CD4-positive, CD25-positive, alpha-beta regulatory T cell (primary cell): ENCODE data around the gene MICAL3. TPM values are rescaled to one million over a fixed set of nuclear protein-coding genes. Genes with fewer than 3 reads are reported as not detected.

Experiments used
- ATAC-seq, 2 donors: fragments of 150-1000 bp; cut with Tn5 transposase; one replicate each; pipeline ENCODE4 v1.10.0; 2021; ENCODE audit warnings: low read depth in 2 of 2, moderate number of reproducible peaks in 2 of 2, moderate library complexity in 1 of 2
- DNase-seq, 3 donors: peaks; one replicate each; pipeline versions ENCODE4 v3.0.0 to v3.0.0-alpha.2; 2012 to 2022; ENCODE audit warnings: mixed read lengths in 1 of 3
- H3K27ac ChIP-seq: one replicate; pipeline ENCODE4 v1.7.0; 2013; ENCODE audit warnings: mild to moderate bottlenecking, low read length; ENCODE audit not compliant: insufficient read depth, poor library complexity, severe bottlenecking
- H3K27me3 ChIP-seq: one replicate; pipeline ENCODE4 v1.7.0; 2013; ENCODE audit warnings: low read length; ENCODE audit not compliant: control insufficient read depth, insufficient read depth
- H3K36me3 ChIP-seq: one replicate; pipeline ENCODE4 v1.7.0; 2013; ENCODE audit warnings: mild to moderate bottlenecking, low read length, moderate library complexity; ENCODE audit not compliant: control insufficient read depth, insufficient read depth
- H3K4me1 ChIP-seq: 2 replicates; pipeline ENCODE4 v1.7.0; 2013; ENCODE audit warnings: mild to moderate bottlenecking, low read length; ENCODE audit not compliant: insufficient read depth, control insufficient read depth, poor library complexity, severe bottlenecking
- H3K4me3 ChIP-seq: one replicate; pipeline ENCODE4 v1.7.0; 2013; ENCODE audit warnings: low read depth, mild to moderate bottlenecking, low read length, moderate library complexity
- H3K9me3 ChIP-seq, 2 experiments: 1 replicate in 1 of 2; 2 replicates in 1 of 2; pipeline ENCODE4 v1.7.0; 2013; ENCODE audit warnings: low read length in 2 of 2, mild to moderate bottlenecking in 1 of 2, moderate library complexity in 1 of 2; ENCODE audit not compliant: control insufficient read depth in 2 of 2
- H3K27ac Mint-ChIP-seq, 3 donors: one replicate each; pipeline ENCODE4 v1.8.0; 2020 to 2022; ENCODE audit warnings: mild to moderate bottlenecking in 3 of 3, mixed read lengths in 3 of 3, moderate library complexity in 2 of 3
- H3K27me3 Mint-ChIP-seq: one replicate; pipeline ENCODE4 v1.8.0; 2022; ENCODE audit warnings: mild to moderate bottlenecking, mixed read lengths
- H3K36me3 Mint-ChIP-seq: one replicate; pipeline ENCODE4 v1.8.0; 2020; ENCODE audit warnings: mixed read lengths
- H3K4me1 Mint-ChIP-seq, 4 donors: one replicate each; pipeline ENCODE4 v1.8.0; 2020 to 2022; ENCODE audit warnings: mixed read lengths in 4 of 4, mild to moderate bottlenecking in 1 of 4
- H3K4me3 Mint-ChIP-seq, 4 donors: one replicate each; pipeline ENCODE4 v1.8.0; 2020 to 2022; ENCODE audit warnings: mild to moderate bottlenecking in 4 of 4, mixed read lengths in 4 of 4, moderate library complexity in 3 of 4
- H3K9me3 Mint-ChIP-seq, 7 donors: one replicate each; pipeline ENCODE4 v1.8.0; 2020 to 2022; ENCODE audit warnings: mixed read lengths in 7 of 7, mild to moderate bottlenecking in 3 of 7, moderate library complexity in 2 of 7
- polyA plus RNA-seq, 4 donors: library from polyadenylated mRNA; unstranded; fragments of 300-500 nt; fragmentation: Illumina TruSeq; gene quantifications; one replicate each; pipeline ENCODE4 v1.2.3, GENCODE V29; 2021
- total RNA-seq: library from RNA; stranded (reverse); gene quantifications from one replicate; pipeline ENCODE4 v1.2.3, GENCODE V29; 2022

Gene MICAL3
- total and polyA plus RNA-seq, 5 donors from 2014 or later: 0.71 to 39.9 (median 1.8) TPM

- no peaks in the 10 kb centered on the region for H3K4me1 ChIP-seq
- no peaks in the 10 kb centered on the region for H3K9me3 ChIP-seq
- Mint-ChIP-seq H3K27me3 (no peaks in the 10 kb centered on the region), H3K9me3 (no peaks in the 10 kb centered on the region), H3K4me3 (no peak overlapping the region), H3K27ac (no peak overlapping the region), H3K36me3 (peaks cover 30% of the 10 kb centered on the region), H3K4me1 (peaks cover 0 to 2% (median 0%) of the 10 kb centered on the region in 4 donors)
- ATAC-seq (no peak), DNase-seq (no peak)
- H3K36me3 ChIP-seq: peaks cover 29% of the 10 kb centered on the region
- H3K4me3 ChIP-seq: no peak overlapping the region
- no peak overlapping the region for H3K27ac ChIP-seq
- H3K27me3 ChIP-seq: no peaks in the 10 kb centered on the region
Observed at GRCh38 chr22:17808693-17809403, 215.5 kb downstream of the MICAL3 start.

GRCh38 chr22:17807578-17808410, 216.6 kb downstream of the MICAL3 start:
- H3K36me3 Mint-ChIP-seq: peaks cover 39% of the 10 kb centered on the region
- H3K27ac Mint-ChIP-seq: peak overlapping the region in 1 of 3 donors; percentile 46
- H3K9me3 Mint-ChIP-seq: no peaks in the 10 kb centered on the region
- Histone ChIP-seq H3K4me3 (no peak overlapping the region), H3K27me3 (no peaks in the 10 kb centered on the region), H3K27ac (no peak overlapping the region), H3K9me3 (no peaks in the 10 kb centered on the region), H3K36me3 (peaks cover 34% of the 10 kb centered on the region), H3K4me1 (no peaks in the 10 kb centered on the region)
- H3K27me3 Mint-ChIP-seq: no peaks in the 10 kb centered on the region
- no peak for DNase-seq
- ATAC-seq: no peak
- no peak overlapping the region for H3K4me3 Mint-ChIP-seq
- H3K4me1 Mint-ChIP-seq: peaks cover 0 to 2% (median 0%) of the 10 kb centered on the region in 4 donors

DNA sequence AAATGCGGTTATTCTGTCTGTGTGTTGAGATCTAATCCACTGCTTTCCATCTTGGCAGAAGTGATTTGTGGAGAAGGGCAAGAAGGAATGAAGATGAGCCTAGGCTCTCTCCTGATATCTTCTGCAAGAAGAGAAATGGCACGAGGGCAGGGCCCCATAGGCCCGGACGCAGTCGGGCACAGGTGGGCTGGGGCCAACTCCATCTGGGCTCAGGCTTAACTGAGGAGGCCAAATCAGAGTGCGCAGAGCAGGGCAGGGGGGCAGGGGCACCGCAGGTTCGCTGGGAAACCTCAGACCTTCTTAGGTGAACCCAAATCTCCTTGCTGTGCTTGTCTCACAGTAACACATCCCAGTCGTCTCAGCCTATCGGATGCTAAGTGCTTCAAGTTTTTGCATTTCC, 217.3 kb downstream of the MICAL3 start:
- Histone ChIP-seq H3K27ac (no peak overlapping the region), H3K4me3 (no peak overlapping the region), H3K27me3 (no peaks in the 10 kb centered on the region), H3K9me3 (no peaks in the 10 kb centered on the region), H3K4me1 (no peaks in the 10 kb centered on the region), H3K36me3 (peaks cover 28% of the 10 kb centered on the region)
- peak overlapping the region in 1 of 3 donors; percentile 58 for H3K27ac Mint-ChIP-seq
- no peaks in the 10 kb centered on the region for H3K27me3 Mint-ChIP-seq
- peaks cover 45% of the 10 kb centered on the region for H3K36me3 Mint-ChIP-seq
- no peak overlapping the region for H3K4me3 Mint-ChIP-seq
- no peak for DNase-seq
- ATAC-seq: no peak
- H3K9me3 Mint-ChIP-seq: no peaks in the 10 kb centered on the region
- peaks cover 0 to 2% (median 0%) of the 10 kb centered on the region in 4 donors for H3K4me1 Mint-ChIP-seq

DNA sequence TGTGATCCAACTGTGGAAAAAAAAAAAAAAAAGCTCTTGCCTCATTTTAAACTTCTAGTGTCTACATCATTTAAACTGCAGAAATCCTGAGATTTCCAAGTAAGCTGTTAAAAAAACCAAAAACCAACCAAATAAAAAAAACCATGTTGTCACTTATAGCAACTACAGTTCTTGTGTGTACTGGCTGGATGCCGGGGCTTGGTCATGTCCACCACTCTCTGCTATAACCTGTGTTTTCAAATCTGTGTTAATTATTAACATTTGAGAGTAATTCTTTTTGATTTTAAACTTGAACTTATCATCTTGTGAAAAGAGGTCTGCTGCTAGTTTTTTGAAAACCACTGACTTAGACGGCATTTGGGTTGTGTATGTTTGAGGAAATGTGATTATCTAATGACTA, 217.9 kb downstream of the MICAL3 start:
- Mint-ChIP-seq H3K4me3 (no peak overlapping the region), H3K9me3 (no peaks in the 10 kb centered on the region), H3K4me1 (peaks cover 0 to 2% (median 0%) of the 10 kb centered on the region in 4 donors), H3K36me3 (peaks cover 46% of the 10 kb centered on the region), H3K27me3 (no peaks in the 10 kb centered on the region), H3K27ac (no peak overlapping the region)
- ATAC-seq: no peak
- no peaks in the 10 kb centered on the region for H3K27me3 ChIP-seq
- no peaks in the 10 kb centered on the region for H3K4me1 ChIP-seq
- peaks cover 25% of the 10 kb centered on the region for H3K36me3 ChIP-seq
- H3K9me3 ChIP-seq: no peaks in the 10 kb centered on the region
- H3K27ac ChIP-seq: no peak overlapping the region
- DNase-seq: no peak
- H3K4me3 ChIP-seq: no peak overlapping the region

- ATAC-seq: no peak
- no peaks in the 10 kb centered on the region for H3K27me3 Mint-ChIP-seq
- H3K9me3 ChIP-seq: no peaks in the 10 kb centered on the region
- H3K4me1 Mint-ChIP-seq: peaks cover 0 to 2% (median 0%) of the 10 kb centered on the region in 4 donors
- peaks cover 44% of the 10 kb centered on the region for H3K36me3 Mint-ChIP-seq
- no peaks in the 10 kb centered on the region for H3K4me1 ChIP-seq
- DNase-seq: no peak
- H3K27ac Mint-ChIP-seq: peak overlapping the region in 1 of 3 donors; percentile 29
- no peak overlapping the region for H3K27ac ChIP-seq
- H3K27me3 ChIP-seq: no peaks in the 10 kb centered on the region
- peaks cover 22% of the 10 kb centered on the region for H3K36me3 ChIP-seq
- no peak overlapping the region for H3K4me3 Mint-ChIP-seq
- no peaks in the 10 kb centered on the region for H3K9me3 Mint-ChIP-seq
- H3K4me3 ChIP-seq: no peak overlapping the region
Observed at GRCh38 chr22:17804331-17805080, 219.9 kb downstream of the MICAL3 start.

DNA sequence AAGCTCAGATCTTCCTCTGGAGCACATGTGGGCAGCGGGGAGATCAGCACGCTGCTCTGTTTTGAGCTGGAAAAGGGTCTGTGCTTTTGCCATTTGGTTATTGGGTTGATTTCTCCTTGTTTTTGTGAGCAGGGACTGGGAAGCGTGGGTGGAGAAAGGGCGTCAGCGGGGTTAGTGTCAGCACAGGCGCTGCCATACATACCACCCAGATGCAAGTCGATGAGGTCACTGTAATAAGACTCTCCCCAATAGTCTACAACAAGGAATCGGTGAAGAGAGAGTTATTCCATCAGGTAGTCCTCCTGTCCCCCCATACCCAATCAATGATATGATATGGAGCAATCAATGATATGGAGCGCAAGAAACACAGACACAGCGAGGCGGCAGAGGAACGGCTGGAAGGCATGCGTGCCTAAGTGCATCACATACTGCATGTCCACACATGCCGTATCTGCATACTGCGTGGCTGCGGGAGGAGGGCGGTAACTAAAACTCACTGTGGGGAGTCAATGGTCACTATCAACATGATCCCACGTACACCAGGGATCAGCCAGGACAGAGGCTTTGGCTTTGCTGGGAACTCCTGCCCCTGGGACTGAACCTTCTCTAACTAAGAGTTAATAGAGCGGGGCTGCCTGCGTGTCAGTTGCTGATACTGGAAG, 220.6 kb downstream of the MICAL3 start:
- H3K4me3 ChIP-seq: no peak overlapping the region
- peaks cover 0 to 2% (median 0%) of the 10 kb centered on the region in 4 donors for H3K4me1 Mint-ChIP-seq
- no peaks in the 10 kb centered on the region for H3K9me3 Mint-ChIP-seq
- no peak for DNase-seq
- no peak for ATAC-seq
- H3K27me3 ChIP-seq: no peaks in the 10 kb centered on the region
- no peaks in the 10 kb centered on the region for H3K27me3 Mint-ChIP-seq
- H3K4me1 ChIP-seq: no peaks in the 10 kb centered on the region
- H3K36me3 Mint-ChIP-seq: peaks cover 43% of the 10 kb centered on the region
- H3K9me3 ChIP-seq: no peaks in the 10 kb centered on the region
- no peak overlapping the region for H3K4me3 Mint-ChIP-seq
- H3K27ac Mint-ChIP-seq: no peak overlapping the region
- no peak overlapping the region for H3K27ac ChIP-seq
- peaks cover 17% of the 10 kb centered on the region for H3K36me3 ChIP-seq

GRCh38 chr22:17802822-17803221, 221.5 kb downstream of the MICAL3 start:
- Histone ChIP-seq H3K4me3 (no peak overlapping the region), H3K27me3 (no peaks in the 10 kb centered on the region), H3K27ac (no peak overlapping the region), H3K9me3 (no peaks in the 10 kb centered on the region), H3K4me1 (no peaks in the 10 kb centered on the region), H3K36me3 (peaks cover 14% of the 10 kb centered on the region)
- H3K9me3 Mint-ChIP-seq: no peaks in the 10 kb centered on the region
- DNase-seq (no peak), ATAC-seq (no peak)
- H3K4me3 Mint-ChIP-seq: no peak overlapping the region
- H3K27me3 Mint-ChIP-seq: no peaks in the 10 kb centered on the region
- peaks cover 0 to 2% (median 0%) of the 10 kb centered on the region in 4 donors for H3K4me1 Mint-ChIP-seq
- no peak overlapping the region for H3K27ac Mint-ChIP-seq
- peaks cover 43% of the 10 kb centered on the region for H3K36me3 Mint-ChIP-seq
